Ascending aorta (tissue), 2 donors: ENCODE measurements around the gene NXPH3. TPM values are rescaled to one million over a fixed set of nuclear protein-coding genes. Genes with fewer than 3 reads are reported as not detected.

ENCODE experiments used
- DNase-seq, 2 donors: peaks; one replicate each; pipeline ENCODE4 v3.0.0-alpha.2; 2019; ENCODE audit warnings: low spot score in 2 of 2
- H3K27ac ChIP-seq, 2 donors: fragments of 200-600 bp; sonication (generic); one replicate each; pipeline ENCODE4 v1.5.1; 2016 to 2017; ENCODE audit warnings: mild to moderate bottlenecking in 1 of 2
- H3K27me3 ChIP-seq: fragments of 200-600 bp; sonication (generic); one replicate; pipeline ENCODE4 v1.5.1; 2017
- H3K36me3 ChIP-seq, 2 donors: fragments of 200-600 bp; sonication (generic); one replicate each; pipeline ENCODE4 v1.5.1; 2016
- H3K4me1 ChIP-seq, 2 donors: fragments of 200-600 bp; sonication (generic); one replicate each; pipeline ENCODE4 v1.5.1; 2016 to 2017; ENCODE audit warnings: mild to moderate bottlenecking in 1 of 2
- H3K4me3 ChIP-seq, 2 donors: fragments of 200-600 bp; sonication (generic); one replicate each; pipeline ENCODE4 v1.5.1; 2016 to 2017; ENCODE audit warnings: mild to moderate bottlenecking in 1 of 2
- H3K9me3 ChIP-seq, 2 donors: fragments of 200-600 bp; sonication (generic); one replicate each; pipeline ENCODE4 v1.5.1; 2016
- intact Hi-C: fragments of 100-400 bp; cut with DNase I; formaldehyde crosslinking; loops from one replicate; pipeline ENCODE4 v1.15.1; 2023
- total RNA-seq: library from RNA; depleted of rRNA; stranded (reverse); fragments of >200 nt; gene quantifications from one replicate; pipeline ENCODE4 v1.1.0, GENCODE V29; 2016
- TF ChIP-seq, protein P1 (sequence below), 3 experiments: fragments of 200-600 bp in 2 of 3; fragments of 450-650 bp in 1 of 3; sonication (generic) in 2 of 3; IDR thresholded peaks; one replicate each; pipeline ENCODE4 v1.5.1; 2016 to 2019; ENCODE audit warnings: antibody characterized with exemption in 3 of 3, mild to moderate bottlenecking in 1 of 3, moderate library complexity in 1 of 3

The NXPH3 gene
- total RNA-seq, 1 donor from 2014 or later, result 30.3 TPM

DNA sequence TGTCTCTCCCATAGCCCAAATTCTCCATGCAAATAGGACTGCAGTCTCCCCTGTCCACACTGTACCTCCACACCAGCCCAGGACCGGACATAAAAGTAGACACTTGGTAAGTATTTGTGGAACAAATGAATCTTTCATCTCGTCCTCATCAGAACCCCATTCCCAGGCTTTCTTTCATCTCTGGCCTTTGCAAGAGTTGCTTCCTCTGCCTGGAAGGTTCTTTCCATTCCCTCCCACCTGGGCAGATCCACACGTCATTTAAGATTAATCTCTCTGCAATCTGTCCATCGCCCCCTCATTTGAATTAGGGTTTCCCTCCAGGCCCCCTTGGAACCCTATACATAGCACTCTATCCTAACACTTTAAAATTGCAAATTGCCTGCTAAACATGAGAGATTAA is 3.9 kb upstream of the NXPH3 start:
- H3K4me1 ChIP-seq, result peaks cover 14 to 39% of the 10 kb centered on the region in 2 donors
- H3K9me3 ChIP-seq, result no peaks in the 10 kb centered on the region
- no peak for DNase-seq
- peak overlapping the region; percentile 93 to 95 for H3K27ac ChIP-seq
- TF ChIP-seq, protein P1, sequence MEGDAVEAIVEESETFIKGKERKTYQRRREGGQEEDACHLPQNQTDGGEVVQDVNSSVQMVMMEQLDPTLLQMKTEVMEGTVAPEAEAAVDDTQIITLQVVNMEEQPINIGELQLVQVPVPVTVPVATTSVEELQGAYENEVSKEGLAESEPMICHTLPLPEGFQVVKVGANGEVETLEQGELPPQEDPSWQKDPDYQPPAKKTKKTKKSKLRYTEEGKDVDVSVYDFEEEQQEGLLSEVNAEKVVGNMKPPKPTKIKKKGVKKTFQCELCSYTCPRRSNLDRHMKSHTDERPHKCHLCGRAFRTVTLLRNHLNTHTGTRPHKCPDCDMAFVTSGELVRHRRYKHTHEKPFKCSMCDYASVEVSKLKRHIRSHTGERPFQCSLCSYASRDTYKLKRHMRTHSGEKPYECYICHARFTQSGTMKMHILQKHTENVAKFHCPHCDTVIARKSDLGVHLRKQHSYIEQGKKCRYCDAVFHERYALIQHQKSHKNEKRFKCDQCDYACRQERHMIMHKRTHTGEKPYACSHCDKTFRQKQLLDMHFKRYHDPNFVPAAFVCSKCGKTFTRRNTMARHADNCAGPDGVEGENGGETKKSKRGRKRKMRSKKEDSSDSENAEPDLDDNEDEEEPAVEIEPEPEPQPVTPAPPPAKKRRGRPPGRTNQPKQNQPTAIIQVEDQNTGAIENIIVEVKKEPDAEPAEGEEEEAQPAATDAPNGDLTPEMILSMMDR (IDR thresholded peaks at IDR 0.05), result no peak
- intact Hi-C loops, result loop anchor here (5.0 kb wide), 1 partner anchor 266 kb away; no protein-coding TSS in a partner anchor
- no peaks in the 10 kb centered on the region for H3K36me3 ChIP-seq
- H3K27me3 ChIP-seq, result no peaks in the 10 kb centered on the region
- H3K4me3 ChIP-seq, result no peak overlapping the region

DNA sequence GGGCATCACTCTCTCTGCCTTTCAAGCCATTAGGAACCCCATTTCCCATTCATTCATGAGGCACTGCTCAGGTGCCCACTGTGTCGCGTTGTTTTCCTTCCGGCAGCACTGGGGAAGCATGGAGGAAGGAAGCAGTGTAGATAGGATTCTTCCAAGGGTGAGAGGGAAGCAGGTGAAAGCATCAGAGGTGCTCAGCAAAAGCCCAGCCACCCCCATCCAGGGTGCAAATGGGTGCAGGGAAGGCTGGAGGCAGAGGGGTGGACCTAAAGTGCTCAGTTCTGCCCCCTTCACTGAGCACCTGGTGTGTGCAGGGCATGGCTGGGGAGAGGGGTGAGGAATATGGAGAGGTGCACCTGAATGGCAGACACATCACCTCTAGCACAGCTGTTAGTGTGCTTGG is 3.4 kb upstream of the NXPH3 start:
- Histone ChIP-seq H3K27ac (peak overlapping the region; percentile 93 to 95), H3K4me3 (no peak overlapping the region), H3K27me3 (no peaks in the 10 kb centered on the region), H3K36me3 (no peaks in the 10 kb centered on the region), H3K4me1 (peaks cover 11 to 36% of the 10 kb centered on the region in 2 donors), H3K9me3 (no peaks in the 10 kb centered on the region)
- DNase-seq, result peak in 1 of 2 donors; percentile 61
- intact Hi-C loops, result loop anchor here (5.0 kb wide), 1 partner anchor 265 kb away; no protein-coding TSS in a partner anchor
- TF ChIP-seq, protein P1 (IDR thresholded peaks at IDR 0.05), result no peak

DNA sequence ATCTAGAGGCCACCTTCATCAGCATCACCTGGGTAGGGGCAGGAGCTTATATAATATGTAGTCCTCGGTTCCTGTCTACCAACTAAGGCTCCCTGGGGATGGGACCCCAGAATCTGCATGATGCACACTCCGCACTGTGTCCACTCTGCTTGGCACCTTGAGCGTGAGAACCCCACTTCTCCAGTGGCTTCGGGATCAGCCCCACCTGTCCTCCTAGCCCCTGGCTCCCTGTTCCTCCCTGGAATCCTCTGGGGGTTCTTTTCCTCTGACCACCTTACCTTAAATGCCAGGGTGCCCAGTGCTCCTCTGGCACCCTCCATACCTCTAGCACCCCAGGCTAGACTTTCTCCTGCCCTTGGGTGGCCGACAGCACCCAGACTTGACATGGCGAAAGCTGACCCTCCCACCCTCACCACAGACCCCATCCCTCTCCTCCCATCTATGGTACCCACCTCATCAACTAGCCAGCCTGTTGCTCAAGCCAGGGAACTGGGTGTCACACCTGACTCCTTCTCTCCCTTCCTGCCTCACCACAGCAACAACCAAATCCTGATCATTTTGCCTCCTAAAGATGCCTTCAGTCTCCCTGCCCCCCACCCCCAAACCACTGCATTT is 2.8 kb upstream of the NXPH3 start:
- H3K27ac ChIP-seq, result peak overlapping the region; percentile 93 to 95
- intact Hi-C loops, result loop anchor here (5.0 kb wide), 1 partner anchor 264 kb away; no protein-coding TSS in a partner anchor
- no peaks in the 10 kb centered on the region for H3K36me3 ChIP-seq
- peak in 1 of 2 donors; percentile 59 for DNase-seq
- no peaks in the 10 kb centered on the region for H3K9me3 ChIP-seq
- H3K27me3 ChIP-seq, result no peaks in the 10 kb centered on the region
- H3K4me3 ChIP-seq, result no peak overlapping the region
- peaks cover 12 to 31% of the 10 kb centered on the region in 2 donors for H3K4me1 ChIP-seq
- TF ChIP-seq, protein P1 (IDR thresholded peaks at IDR 0.05), result no peak

DNA sequence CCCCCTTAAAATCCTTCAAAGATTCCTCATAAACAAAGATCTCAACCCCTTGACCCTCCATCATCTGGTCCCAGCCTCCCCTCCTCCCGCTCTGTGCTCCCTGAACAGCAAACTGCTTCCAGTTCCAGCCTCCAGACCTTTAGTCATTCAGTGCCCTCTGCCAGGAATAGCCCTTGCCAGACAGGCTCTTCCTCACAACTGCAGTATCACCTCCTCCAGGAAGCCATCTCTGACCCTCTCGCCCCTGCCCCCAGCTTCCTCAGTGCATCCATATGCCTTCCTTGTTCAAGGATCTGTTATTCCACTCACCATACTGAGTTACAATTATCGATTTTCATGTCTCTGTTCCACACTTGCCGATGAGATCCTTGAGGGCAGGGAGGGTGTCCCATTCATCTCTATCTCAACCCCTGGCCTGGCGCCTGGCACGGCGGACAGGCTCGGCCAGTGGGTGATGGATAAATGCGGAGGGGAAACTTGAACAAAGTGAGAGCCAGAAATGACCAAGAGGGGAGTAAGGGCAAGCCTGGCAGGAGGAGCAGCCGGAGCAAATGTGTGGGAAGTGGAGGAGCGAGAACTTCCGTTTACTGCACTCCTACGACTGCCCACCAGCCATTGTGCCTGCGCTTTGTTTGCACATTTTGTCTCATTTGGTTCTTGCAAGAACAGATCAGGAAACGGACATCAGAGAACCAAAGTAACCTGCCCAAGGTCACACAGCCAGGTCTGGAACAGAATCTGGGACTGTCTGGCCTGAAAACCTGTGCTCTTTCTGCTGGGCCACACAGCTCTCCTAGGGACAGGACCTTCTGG is 2.0 kb upstream of the NXPH3 start:
- no peaks in the 10 kb centered on the region for H3K9me3 ChIP-seq
- DNase-seq, result peak in 1 of 2 donors; percentile 71
- H3K4me1 ChIP-seq, result peaks cover 18 to 39% of the 10 kb centered on the region in 2 donors
- peak overlapping the region in 1 of 2 donors; percentile 89 for H3K4me3 ChIP-seq
- H3K27me3 ChIP-seq, result no peaks in the 10 kb centered on the region
- TF ChIP-seq, protein P1 (IDR thresholded peaks at IDR 0.05), result no peak
- peaks cover 0 to under 1% of the 10 kb centered on the region in 2 donors for H3K36me3 ChIP-seq
- intact Hi-C loops, result loop anchor here (5.0 kb wide), 1 partner anchor 264 kb away; no protein-coding TSS in a partner anchor
- peak overlapping the region; percentile 93 to 95 for H3K27ac ChIP-seq

DNA sequence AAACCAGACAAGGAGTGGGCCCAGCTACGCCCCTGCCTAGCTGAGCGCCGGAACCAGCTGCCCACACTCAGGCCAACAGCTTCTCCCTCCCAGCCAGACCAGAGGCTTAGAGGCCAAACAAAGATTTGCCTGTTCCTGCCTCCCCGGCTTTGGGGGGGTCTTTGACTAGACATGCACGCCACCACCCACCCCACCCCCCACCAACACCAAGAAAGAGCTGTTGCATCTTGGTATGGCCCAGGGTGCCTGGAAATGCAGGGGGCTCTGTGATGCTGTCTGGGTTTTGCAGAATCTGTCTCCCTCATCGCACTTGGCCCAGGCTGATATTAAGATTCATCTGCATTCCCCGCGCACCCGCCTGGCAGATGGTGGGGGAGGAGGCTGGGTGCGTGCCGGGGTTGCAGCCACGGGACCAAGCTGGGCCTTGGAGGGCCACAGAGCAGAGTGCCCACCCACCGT is 1.3 kb upstream of the NXPH3 start:
- DNase-seq, result peak in 1 of 2 donors; percentile 74
- Histone ChIP-seq H3K36me3 (peaks cover 5 to 7% of the 10 kb centered on the region in 2 donors), H3K9me3 (no peaks in the 10 kb centered on the region), H3K4me1 (peaks cover 18 to 45% of the 10 kb centered on the region in 2 donors), H3K4me3 (peak overlapping the region in 1 of 2 donors; percentile 89), H3K27me3 (no peaks in the 10 kb centered on the region), H3K27ac (peak overlapping the region; percentile 93 to 95)
- intact Hi-C loops, result loop anchor here (5.0 kb wide), 1 partner anchor 263 kb away; no protein-coding TSS in a partner anchor
- TF ChIP-seq, protein P1 (IDR thresholded peaks at IDR 0.05), result no peak
